Mesenchymal stem cell (in vitro differentiated cells and primary cell): ENCODE data around the gene LARGE1.

Experiments
- DNase-seq: peaks from one replicate; pipeline ENCODE4 v3.0.0-alpha.2; 2013
- H2AFZ ChIP-seq: one replicate; pipeline ENCODE4 v1.6.1; 2013; ENCODE audit warnings: low read depth, mild to moderate bottlenecking, control low read depth, inconsistent platforms, low read length, moderate library complexity
- H2AK5ac ChIP-seq: 2 replicates; pipeline ENCODE4 v1.6.1; 2013; ENCODE audit warnings: low read length, moderate library complexity, mild to moderate bottlenecking, inconsistent platforms; ENCODE audit not compliant: severe bottlenecking
- H2BK120ac ChIP-seq: one replicate; pipeline ENCODE4 v1.6.1; 2013; ENCODE audit warnings: low read depth, mild to moderate bottlenecking, inconsistent platforms, low read length, moderate library complexity
- H2BK12ac ChIP-seq, 2 experiments: one replicate each; pipeline ENCODE4 v1.6.1; 2013; ENCODE audit warnings: inconsistent platforms in 2 of 2, low read length in 2 of 2, mild to moderate bottlenecking in 2 of 2, moderate library complexity in 2 of 2, control low read depth in 1 of 2
- H2BK15ac ChIP-seq: one replicate; pipeline ENCODE4 v1.6.1; 2013; ENCODE audit warnings: mild to moderate bottlenecking, low read depth, inconsistent platforms; ENCODE audit not compliant: poor library complexity, severe bottlenecking
- H2BK5ac ChIP-seq: 2 replicates; pipeline ENCODE4 v1.6.1; 2013; ENCODE audit warnings: low read depth, mild to moderate bottlenecking, low read length, control low read depth, inconsistent platforms; ENCODE audit not compliant: poor library complexity, severe bottlenecking
- H3K14ac ChIP-seq, 2 experiments: one replicate each; pipeline ENCODE4 v1.6.1; 2013; ENCODE audit warnings: inconsistent platforms in 2 of 2, low read length in 2 of 2, control low read depth in 1 of 2, mild to moderate bottlenecking in 1 of 2, moderate library complexity in 1 of 2
- H3K18ac ChIP-seq, 2 experiments: one replicate each; pipeline ENCODE4 v1.6.1; 2013; ENCODE audit warnings: inconsistent platforms in 2 of 2, low read length in 2 of 2, control low read depth in 1 of 2, low read depth in 1 of 2, mild to moderate bottlenecking in 1 of 2
- H3K23ac ChIP-seq, 2 experiments: one replicate each; pipeline ENCODE4 v1.6.1; 2013; ENCODE audit warnings: inconsistent platforms in 2 of 2, low read length in 2 of 2, mild to moderate bottlenecking in 2 of 2, moderate library complexity in 2 of 2, control low read depth in 1 of 2
- H3K27ac ChIP-seq: 2 replicates; pipeline ENCODE4 v1.5.1; 2013; ENCODE audit warnings: mild to moderate bottlenecking, moderate library complexity, low read length, control low read depth, inconsistent platforms; ENCODE audit not compliant: poor library complexity, severe bottlenecking
- H3K27me3 ChIP-seq, 2 experiments: 2 replicates each; pipeline versions ENCODE4 v1.6.1 to v1.7.0; 2013; ENCODE audit warnings: low read length in 2 of 2, mild to moderate bottlenecking in 2 of 2, moderate library complexity in 2 of 2, control low read depth in 1 of 2, inconsistent platforms in 1 of 2; ENCODE audit not compliant: control insufficient read depth in 1 of 2, insufficient read depth in 1 of 2
- H3K36me3 ChIP-seq, 2 experiments: 2 replicates each; pipeline versions ENCODE4 v1.6.1 to v1.7.0; 2013; ENCODE audit warnings: low read length in 2 of 2, control low read depth in 1 of 2, inconsistent platforms in 1 of 2, low read depth in 1 of 2, mild to moderate bottlenecking in 1 of 2; ENCODE audit not compliant: insufficient read depth in 2 of 2, control insufficient read depth in 1 of 2
- H3K4ac ChIP-seq, 2 experiments: one replicate each; pipeline ENCODE4 v1.6.1; 2013; ENCODE audit warnings: inconsistent platforms in 2 of 2, low read length in 2 of 2, mild to moderate bottlenecking in 2 of 2, moderate library complexity in 2 of 2, control low read depth in 1 of 2, low read depth in 1 of 2
- H3K4me1 ChIP-seq: 2 replicates; pipeline ENCODE4 v1.6.1; 2013; ENCODE audit warnings: low read depth, low read length, control low read depth; ENCODE audit not compliant: control insufficient read depth, insufficient read depth
- H3K4me2 ChIP-seq: 2 replicates; pipeline ENCODE4 v1.6.1; 2013; ENCODE audit warnings: low read length, mild to moderate bottlenecking, inconsistent platforms; ENCODE audit not compliant: poor library complexity, severe bottlenecking
- H3K4me3 ChIP-seq, 2 experiments: 2 replicates each; pipeline versions ENCODE4 v1.5.1 to v1.7.0; 2013; ENCODE audit warnings: low read length in 2 of 2, mild to moderate bottlenecking in 2 of 2, control low read depth in 1 of 2, low read depth in 1 of 2; ENCODE audit not compliant: insufficient read depth in 1 of 2
- H3K79me1 ChIP-seq: replicated peaks from 2 replicates; pipeline ENCODE4 v1.6.1; 2013; ENCODE audit warnings: mild to moderate bottlenecking, control low read depth, low read length, inconsistent platforms; ENCODE audit not compliant: poor library complexity, severe bottlenecking
- H3K9ac ChIP-seq: 2 replicates; pipeline ENCODE4 v1.7.0; 2013; ENCODE audit warnings: mild to moderate bottlenecking, low read length, moderate library complexity
- H3K9me3 ChIP-seq: 2 replicates; pipeline ENCODE4 v1.7.0; 2013; ENCODE audit warnings: mild to moderate bottlenecking, low read length; ENCODE audit not compliant: control insufficient read depth
- H4K8ac ChIP-seq: one replicate; pipeline ENCODE4 v1.6.1; 2013; ENCODE audit warnings: inconsistent platforms, mild to moderate bottlenecking, low read length, moderate library complexity
- H4K91ac ChIP-seq: one replicate; pipeline ENCODE4 v1.6.1; 2013; ENCODE audit warnings: mild to moderate bottlenecking, low read length, inconsistent platforms
- WGBS: methylation state at CpG from one replicate; pipeline ENCODE4 v1.1.7; 2013; ENCODE audit warnings: mixed read lengths; 5-methylcytosine and 5-hydroxymethylcytosine counted together

The LARGE1 gene

DNA sequence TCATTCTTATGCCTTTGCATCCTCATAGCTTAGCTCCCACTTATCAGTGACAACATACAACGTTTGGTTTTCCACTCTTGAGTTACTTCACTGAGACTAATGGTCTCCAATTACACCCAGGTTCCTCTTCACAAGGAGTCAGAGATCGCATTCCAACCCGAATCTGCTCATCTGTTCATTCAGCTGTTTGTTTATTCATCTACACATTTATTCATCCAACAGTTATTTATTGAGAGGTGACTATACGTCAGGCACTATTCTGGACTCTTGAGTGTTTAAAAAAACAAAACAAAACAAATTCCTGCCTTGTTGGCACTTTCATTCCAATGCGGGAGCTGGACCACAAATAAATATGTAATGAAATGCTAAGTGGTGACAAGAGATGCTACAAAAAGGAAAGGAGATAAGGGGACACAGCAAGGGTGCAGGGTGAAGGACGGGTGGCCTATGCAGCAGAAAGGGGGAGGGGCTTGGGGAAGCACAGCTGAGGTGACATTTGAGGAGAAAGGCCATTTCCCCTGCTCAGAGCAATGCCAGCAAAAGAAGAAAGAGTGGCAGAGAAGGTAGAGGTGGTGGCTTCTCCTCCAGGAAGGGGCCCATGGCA, 468.3 kb downstream of the LARGE1 start:
- H3K9me3 ChIP-seq = no peaks in the 10 kb centered on the region
- H3K14ac ChIP-seq = no peak overlapping the region
- WGBS = 21% methylated on average over 4 of the region's 6 CpGs
- H3K79me1 ChIP-seq = no peaks in the 10 kb centered on the region
- H3K4me2 ChIP-seq = no peak overlapping the region
- H2BK15ac ChIP-seq = no peak overlapping the region
- no peak overlapping the region for H3K23ac ChIP-seq
- H3K27ac ChIP-seq = no peak overlapping the region
- H3K18ac ChIP-seq = no peak overlapping the region
- H2BK12ac ChIP-seq = no peak overlapping the region
- no peak overlapping the region for H3K9ac ChIP-seq
- no peak overlapping the region for H2BK120ac ChIP-seq
- H3K36me3 ChIP-seq = no peaks in the 10 kb centered on the region
- no peaks in the 10 kb centered on the region for H3K27me3 ChIP-seq
- no peak overlapping the region for H2AFZ ChIP-seq
- peak; percentile 26 for DNase-seq
- H2BK5ac ChIP-seq = no peak overlapping the region
- no peak overlapping the region for H4K91ac ChIP-seq
- H4K8ac ChIP-seq = no peak overlapping the region
- H3K4me1 ChIP-seq = peaks cover 2% of the 10 kb centered on the region
- no peak overlapping the region for H2AK5ac ChIP-seq
- H3K4ac ChIP-seq = no peak overlapping the region
- H3K4me3 ChIP-seq = no peak overlapping the region

DNA sequence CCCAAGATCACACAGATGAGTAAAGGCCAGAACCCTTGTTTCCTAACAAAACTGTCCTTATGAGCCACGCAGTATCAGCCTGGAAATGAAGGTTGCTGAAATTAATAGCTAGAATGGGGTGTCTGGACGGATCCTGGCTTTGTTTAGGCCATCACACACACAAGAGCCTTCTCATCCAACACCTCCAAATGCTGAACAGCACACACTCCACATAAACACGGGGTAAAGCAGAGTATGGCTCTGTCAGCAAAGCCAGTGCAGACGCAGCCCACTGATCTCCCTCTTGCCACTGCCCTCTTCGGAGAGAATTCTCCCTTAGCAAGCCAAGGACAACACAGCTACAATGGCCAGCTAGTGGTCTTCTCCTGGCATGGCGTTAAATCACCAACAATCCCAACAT, 469.5 kb downstream of the LARGE1 start:
- Histone ChIP-seq H3K4me1 (peaks cover 2% of the 10 kb centered on the region), H2BK5ac (no peak overlapping the region), H3K9me3 (no peaks in the 10 kb centered on the region), H3K27me3 (no peaks in the 10 kb centered on the region), H3K4me2 (no peak overlapping the region), H2BK12ac (no peak overlapping the region), H4K8ac (no peak overlapping the region), H3K4ac (no peak overlapping the region), H2BK120ac (no peak overlapping the region), H2AFZ (no peak overlapping the region), H3K79me1 (no peaks in the 10 kb centered on the region), H2BK15ac (no peak overlapping the region), H2AK5ac (no peak overlapping the region), H3K27ac (no peak overlapping the region), H4K91ac (no peak overlapping the region), H3K36me3 (no peaks in the 10 kb centered on the region), H3K9ac (no peak overlapping the region), H3K23ac (no peak overlapping the region), H3K4me3 (no peak overlapping the region), H3K14ac (no peak overlapping the region), H3K18ac (no peak overlapping the region)
- DNase-seq = no peak
- WGBS = 90% methylated on average over 6 of the region's 6 CpGs

GRCh38 chr22:33447733-33448132, 472.5 kb downstream of the LARGE1 start:
- H3K23ac ChIP-seq = no peak overlapping the region
- no peak overlapping the region for H3K9ac ChIP-seq
- no peak overlapping the region for H2BK5ac ChIP-seq
- H3K4me2 ChIP-seq = no peak overlapping the region
- H2AFZ ChIP-seq = no peak overlapping the region
- H4K8ac ChIP-seq = no peak overlapping the region
- no peak for DNase-seq
- no peak overlapping the region for H3K14ac ChIP-seq
- 99% methylated on average over 5 of the region's 5 CpGs for whole genome bisulfite sequencing
- H2BK12ac ChIP-seq = no peak overlapping the region
- H3K27me3 ChIP-seq = no peaks in the 10 kb centered on the region
- no peak overlapping the region for H2AK5ac ChIP-seq
- H4K91ac ChIP-seq = no peak overlapping the region
- no peak overlapping the region for H3K4ac ChIP-seq
- no peak overlapping the region for H3K27ac ChIP-seq
- H2BK120ac ChIP-seq = no peak overlapping the region
- no peak overlapping the region for H3K18ac ChIP-seq
- no peak overlapping the region for H3K4me3 ChIP-seq
- H3K9me3 ChIP-seq = no peaks in the 10 kb centered on the region
- H3K4me1 ChIP-seq = peaks cover 4% of the 10 kb centered on the region
- no peaks in the 10 kb centered on the region for H3K79me1 ChIP-seq
- H2BK15ac ChIP-seq = no peak overlapping the region
- H3K36me3 ChIP-seq = no peaks in the 10 kb centered on the region

- Histone ChIP-seq H2AFZ (no peak overlapping the region), H3K27me3 (no peaks in the 10 kb centered on the region), H2AK5ac (no peak overlapping the region), H3K27ac (no peak overlapping the region), H3K79me1 (no peaks in the 10 kb centered on the region), H3K4ac (no peak overlapping the region), H3K4me1 (peaks cover 6% of the 10 kb centered on the region), H3K14ac (no peak overlapping the region), H3K4me2 (no peak overlapping the region), H3K9me3 (no peaks in the 10 kb centered on the region), H3K9ac (no peak overlapping the region), H3K18ac (no peak overlapping the region), H4K91ac (no peak overlapping the region), H3K23ac (no peak overlapping the region), H4K8ac (no peak overlapping the region), H2BK120ac (no peak overlapping the region), H2BK12ac (no peak overlapping the region), H2BK5ac (no peak overlapping the region), H3K4me3 (no peak overlapping the region), H3K36me3 (no peaks in the 10 kb centered on the region), H2BK15ac (no peak overlapping the region)
- DNase-seq = no peak
- 95% methylated on average over 3 of the region's 6 CpGs for WGBS
These were observed 476.6 kb downstream of the LARGE1 start for GRCh38 chr22:33443683-33444082.
